NK-92 treated with Interleukin-12 subunit alpha and Interleukin-12 subunit beta, amount 100 ng/mL, for 24 hours (cell line): ENCODE results near the gene SPRING1.

Source experiments
- DNase-seq: peaks from one replicate; lab custom pipeline; 2025; lab: John Stamatoyannopoulos, UW

Gene SPRING1

GRCh38 chr12:116708826-116709756, 28.8 kb downstream of the SPRING1 start:
- DNase-seq: no peak

- DNase-seq: no peak
Observed at GRCh38 chr12:116707751-116708150, 30.1 kb downstream of the SPRING1 start.

- peak; percentile 29 for DNase-seq
Observed at GRCh38 chr12:116703214-116703795, 34.6 kb downstream of the SPRING1 start.

- no peak for DNase-seq
Observed at GRCh38 chr12:116701432-116701831, 36.4 kb downstream of the SPRING1 start.

GRCh38 chr12:116700066-116700465, 37.8 kb downstream of the SPRING1 start:
- no peak for DNase-seq

GRCh38 chr12:116698554-116699075, 39.3 kb downstream of the SPRING1 start:
- DNase-seq: no peak

- DNase-seq: no peak
Observed at GRCh38 chr12:116698116-116698515, 39.8 kb downstream of the SPRING1 start.

GRCh38 chr12:116697716-116698115, 40.2 kb downstream of the SPRING1 start:
- DNase-seq: no peak

GRCh38 chr12:116697305-116697704, 40.6 kb downstream of the SPRING1 start:
- no peak for DNase-seq

- no peak for DNase-seq
Observed at GRCh38 chr12:116695464-116695725, 42.5 kb downstream of the SPRING1 start.

- no peak for DNase-seq
Observed at GRCh38 chr12:116694653-116695463, 43.0 kb downstream of the SPRING1 start.

GRCh38 chr12:116693286-116694227, 44.3 kb downstream of the SPRING1 start:
- no peak for DNase-seq

- DNase-seq: no peak
Observed at GRCh38 chr12:116692605-116693004, 45.3 kb downstream of the SPRING1 start.

- DNase-seq: no peak
Observed at GRCh38 chr12:116691636-116692035, 46.2 kb downstream of the SPRING1 start.

- DNase-seq: no peak
Observed at GRCh38 chr12:116691205-116691604, 46.7 kb downstream of the SPRING1 start.

- DNase-seq: no peak
Observed at GRCh38 chr12:116689979-116690744, 47.7 kb downstream of the SPRING1 start.

GRCh38 chr12:116689521-116689920, 48.3 kb downstream of the SPRING1 start:
- no peak for DNase-seq
